GM18499 (cell line): ENCODE data around the gene APBA1.

Experiments
- ATAC-seq: cut with Tn5 transposase; IDR thresholded peaks from one replicate; pipeline ENCODE4 v1.9.1; 2021; ENCODE audit warnings: moderate number of reproducible peaks; ENCODE audit not compliant: insufficient read depth, unreplicated experiment

The APBA1 gene

GRCh38 chr9:69380301-69380700 is 291.9 kb downstream of the APBA1 start:
- ATAC-seq, result no peak

DNA sequence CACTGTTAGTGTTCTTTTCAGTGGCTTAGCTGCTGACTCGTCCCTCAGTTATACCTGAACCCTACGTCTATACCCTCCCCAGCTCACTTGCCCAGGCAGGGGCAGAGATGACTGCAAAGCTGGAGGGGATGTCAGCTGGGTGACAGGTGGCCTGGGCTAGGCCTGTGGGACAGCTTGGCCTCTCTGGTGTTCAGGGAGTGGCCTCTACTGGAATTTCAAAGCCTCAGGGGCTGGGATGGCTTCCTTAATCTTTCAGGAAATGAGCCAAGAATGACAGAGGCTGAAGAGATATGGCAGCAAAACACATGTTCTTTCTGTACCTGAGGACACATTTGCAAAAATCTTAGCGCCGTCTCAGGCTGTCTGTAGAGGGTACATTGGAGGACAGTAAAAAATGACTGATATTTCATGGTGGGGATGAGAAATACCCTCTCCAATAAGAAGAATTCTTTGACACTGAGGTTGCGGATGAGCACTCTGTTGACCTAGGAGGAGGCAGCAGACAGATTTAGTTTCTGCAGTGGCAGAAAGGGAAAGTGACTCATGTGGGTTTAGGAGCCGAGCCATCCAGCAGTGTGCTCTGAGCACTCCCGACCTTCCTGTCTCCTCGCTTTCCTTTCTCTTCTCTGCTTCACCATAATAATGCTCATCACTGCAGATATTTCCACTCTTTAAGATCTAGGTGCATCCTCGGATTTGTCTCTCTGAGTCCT is 292.7 kb downstream of the APBA1 start:
- ATAC-seq, result no peak

GRCh38 chr9:69377981-69378380 is 294.2 kb downstream of the APBA1 start:
- ATAC-seq, result no peak
